HEK293T (cell line): Measurements from ENCODE around the gene TMEM178B.

ENCODE experiments used
- BHLHE40 ChIP-seq: fragments of 450-650 bp; IDR thresholded peaks from 2 replicates; pipeline ENCODE4 v1.6.1; 2016; ENCODE audit warnings: mild to moderate bottlenecking, moderate library complexity, borderline replicate concordance
- HDGF ChIP-seq: fragments of 450-650 bp; IDR thresholded peaks from 2 replicates; pipeline ENCODE4 v1.6.1; 2017; ENCODE audit warnings: antibody characterized with exemption, borderline replicate concordance
- SP1 ChIP-seq: fragments of 450-650 bp; IDR thresholded peaks from 2 replicates; pipeline ENCODE4 v1.6.1; 2017
- TARDBP ChIP-seq: fragments of 450-650 bp; IDR thresholded peaks from 2 replicates; pipeline ENCODE4 v1.6.1; 2016

DNA sequence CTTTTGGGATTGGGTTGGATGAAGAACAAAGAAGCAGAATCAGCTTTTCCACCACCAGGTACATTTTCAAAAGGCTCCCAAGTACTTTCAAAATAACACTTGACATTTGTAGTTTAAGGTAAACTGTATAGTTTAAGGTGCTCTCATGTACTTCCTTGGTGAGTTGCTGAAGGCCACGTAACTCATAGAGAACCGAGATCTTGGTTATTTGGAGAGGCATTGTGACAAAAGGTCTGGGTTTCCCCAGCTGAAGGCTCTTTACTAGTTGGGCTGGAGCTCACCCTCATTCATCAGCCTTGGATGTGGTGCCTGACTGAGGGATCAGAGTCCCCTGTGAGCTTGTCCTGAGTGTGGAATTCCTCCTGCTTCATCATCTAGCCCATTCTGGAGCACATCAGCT lies 191.8 kb downstream of the TMEM178B start:
- TF ChIP-seq SP1 (no peak), TARDBP (no peak), BHLHE40 (no peak), HDGF (no peak)
